SK-N-SH treated with all-trans-retinoic acid at 6 μM for 48 hours (cell line): ENCODE results near the gene GPC6.

ENCODE experiments used
- ESRRG ChIP-seq: fragments of 250-450 bp; sonication (Bioruptor Pico); IDR thresholded peaks from 2 replicates; pipeline ENCODE4 v1.6.1; 2021; ENCODE audit warnings: mild to moderate bottlenecking
- PATZ1 ChIP-seq: fragments of 250-450 bp; sonication (Bioruptor Pico); IDR thresholded peaks from 2 replicates; pipeline ENCODE4 v1.8.0; 2020; ENCODE audit warnings: mild to moderate bottlenecking, moderate library complexity, borderline replicate concordance
- POU6F1 ChIP-seq: fragments of 250-450 bp; sonication (Bioruptor Pico); IDR thresholded peaks from 2 replicates; pipeline ENCODE4 v1.8.0; 2021; ENCODE audit warnings: low read depth, mild to moderate bottlenecking, moderate library complexity, borderline replicate concordance
- ZNF565 ChIP-seq: fragments of 450-650 bp; formaldehyde crosslinking; conservative IDR thresholded peaks from 2 replicates; pipeline ENCODE4 v1.5.0; 2020; ENCODE audit warnings: low read depth, mild to moderate bottlenecking, moderate library complexity

GRCh38 chr13:94073007-94073744, 846.6 kb downstream of the GPC6 start:
- TF ChIP-seq ESRRG (CRISPR knock-in tag): no peak
- no peak for TF ChIP-seq POU6F1 (CRISPR knock-in tag)
- TF ChIP-seq ZNF565 (CRISPR knock-in tag): no peak
- TF ChIP-seq PATZ1 (CRISPR knock-in tag): no peak
